ENCODE measurements around the gene OPN5.

OPN5 gene

GRCh38 chr6:47859175-47859574 is 77.3 kb downstream of the OPN5 start:
- no peak for DNase-seq (ENCODE audit: low read depth in 2 of 2)

GRCh38 chr6:47862731-47863130 is 80.9 kb downstream of the OPN5 start:
- DNase-seq (ENCODE audit: low read depth in 2 of 2): no peak

- DNase-seq (ENCODE audit: low read depth in 2 of 2): no peak
These were observed 83.4 kb downstream of the OPN5 start for GRCh38 chr6:47865206-47865605.

- no peak for DNase-seq (ENCODE audit: low read depth in 2 of 2)
These were observed 93.8 kb downstream of the OPN5 start for GRCh38 chr6:47875593-47875992.

Measured in stimulated activated CD8-positive, alpha-beta memory T cell treated with anti-CD3 and anti-CD28 coated beads, Interleukin-2, amount 100 ng/mL, for 1 hour (primary cell).